ENCODE data around the gene P2RY2.
A peak's percentile ranks its signal among the peaks of the same experiment; 100 is the strongest.

GRCh38 chr11:73242251-73243092 is 24.4 kb downstream of the P2RY2 start:
- TF ChIP-seq GATA2 (IDR thresholded peaks at IDR 0.05; ENCODE audit: low read depth, low read length): 0 out of 2 replicates have a peak, but pooled peaks have one; percentile 37
- no peak for TF ChIP-seq GATA3 (IDR thresholded peaks at IDR 0.05; ENCODE audit: low read depth, low read length)
